Heart left ventricle (tissue), 16 donors: ENCODE measurements around the gene SEC14L5. TPM values are rescaled to one million over a fixed set of nuclear protein-coding genes. Genes with fewer than 3 reads are reported as not detected.

ENCODE experiments used
- ATAC-seq, 4 donors: fragments of 200-7000 bp; cut with Tn5 transposase; one replicate each; pipeline ENCODE4 v1.9.1; 2020 to 2022; ENCODE audit warnings: moderate library complexity in 4 of 4, mild to moderate bottlenecking in 3 of 4, moderate number of reproducible peaks in 1 of 4
- DNase-seq, 5 donors: peaks; one replicate each; pipeline ENCODE4 v3.0.0-alpha.2; 2020
- H3K27ac ChIP-seq, 12 donors: fragments of 200-600 bp; sonication (generic) in 4 of 12; one replicate each; pipeline versions ENCODE4 v1.5.0 to v1.8.0; 2016 to 2022; ENCODE audit warnings: mild to moderate bottlenecking in 2 of 12
- H3K27me3 ChIP-seq, 9 donors: fragments of 200-600 bp; sonication (generic) in 2 of 9; one replicate each; pipeline versions ENCODE4 v1.5.1 to v1.8.0; 2016 to 2022; ENCODE audit warnings: mild to moderate bottlenecking in 3 of 9
- H3K36me3 ChIP-seq, 9 donors: fragments of 200-600 bp; sonication (generic) in 2 of 9; one replicate each; pipeline versions ENCODE4 v1.5.0 to v1.8.0; 2018 to 2022; ENCODE audit warnings: mild to moderate bottlenecking in 2 of 9
- H3K4me1 ChIP-seq, 12 donors: fragments of 200-600 bp; sonication (generic) in 4 of 12; one replicate each; pipeline versions ENCODE4 v1.5.0 to v1.8.0; 2016 to 2022; ENCODE audit warnings: mild to moderate bottlenecking in 3 of 12
- H3K4me3 ChIP-seq, 12 donors: fragments of 200-600 bp; sonication (generic) in 4 of 12; one replicate each; pipeline versions ENCODE4 v1.5.0 to v1.8.0; 2017 to 2022; ENCODE audit warnings: mild to moderate bottlenecking in 9 of 12, moderate library complexity in 4 of 12
- H3K9me3 ChIP-seq, 12 donors: fragments of 200-600 bp; sonication (generic) in 4 of 12; one replicate each; pipeline versions ENCODE4 v1.5.0 to v1.8.0; 2016 to 2022; ENCODE audit warnings: mild to moderate bottlenecking in 1 of 12
- POLR2A ChIP-seq, 2 donors: fragments of 450-650 bp; IDR thresholded peaks; one replicate each; pipeline ENCODE4 v1.6.1; 2017; ENCODE audit warnings: antibody characterized with exemption in 2 of 2, mild to moderate bottlenecking in 2 of 2, moderate library complexity in 2 of 2
- WGBS, 4 donors: extraction: QIAGEN DNeasy Blood & Tissue Kit in 2 of 4; methylation state at CpG; one replicate each; pipeline versions ENCODE4 v1.1.5 to v1.1.7; 2013 to 2018; 5-methylcytosine and 5-hydroxymethylcytosine counted together
- intact Hi-C, 10 donors: fragments of 100-400 bp; cut with DNase I; formaldehyde crosslinking; loops; one replicate each; pipeline versions ENCODE4 v1.11.1 to v1.14.2; 2022
- polyA plus RNA-seq, 2 donors: library from polyadenylated mRNA; stranded (reverse); fragments of 200-250 nt; gene quantifications; one replicate each; pipeline ENCODE4 v1.2.3, GENCODE V29; 2013
- total RNA-seq, 9 donors: library from RNA; depleted of rRNA in 2 of 9; stranded (reverse); fragments of >200 nt in 2 of 9; fragmentation: NEBNext Ultra II Directional in 3 of 9; extraction: Animal tissue kit (Norgen Biotek cat#: 25700) in 3 of 9; gene quantifications; one replicate each; pipeline versions ENCODE4 v1.1.0 to v1.2.4, GENCODE V29; 2016 to 2023
- TF ChIP-seq, protein P1 (sequence below), 12 donors: fragments of 200-600 bp; sonication (generic) in 4 of 12; IDR thresholded peaks; one replicate each; pipeline versions ENCODE4 v1.5.0 to v1.8.0; 2018 to 2022; ENCODE audit warnings: antibody characterized with exemption in 12 of 12, mild to moderate bottlenecking in 5 of 12
- donor health status: ischemic (EF 13 %, LVEDD 7.1; RV severe dilation, severe dysfunction).
- donor health status: healthy with polysubstance abuse.
- donor health status: DM: no; HTN: yes; CAD: no.
- donor health status: DM: no; HTN: no; CAD: no.
- donor health status: ischemic (EF 25% LVEDD 6.9; RV normal size, moderate dysfunction).
- donor health status: ischemic (EF 25% LVEDD 5.7; RV mildly dilated, moderate dysfunction).
- donor health status: healthy.
- donor health status: DM: yes; HTN: yes; CAD: no.
- donor health status: ischemic (EF 35%, LVEDD 5.7; RV mildly dilated, moderate dysfunction).
- donor health status: nonischemic (EF 11% LVEDD 7.7; RV severe dilation, severe dysfunction).
- donor health status: DM: yes; HTN: yes; CAD: no.
- donor health status: PGD.
- donor health status: ischemic (EF 29% LVEDD 5.4; RV normal size, mild dysfunction).
- donor health status: nonischemic (EF 23%, LVEDD 6.1; RV moderate dilation, normal function).

Gene SEC14L5
- total and polyA plus RNA-seq, 11 donors: 0.11 to 25.4 (median 5.7) TPM

DNA sequence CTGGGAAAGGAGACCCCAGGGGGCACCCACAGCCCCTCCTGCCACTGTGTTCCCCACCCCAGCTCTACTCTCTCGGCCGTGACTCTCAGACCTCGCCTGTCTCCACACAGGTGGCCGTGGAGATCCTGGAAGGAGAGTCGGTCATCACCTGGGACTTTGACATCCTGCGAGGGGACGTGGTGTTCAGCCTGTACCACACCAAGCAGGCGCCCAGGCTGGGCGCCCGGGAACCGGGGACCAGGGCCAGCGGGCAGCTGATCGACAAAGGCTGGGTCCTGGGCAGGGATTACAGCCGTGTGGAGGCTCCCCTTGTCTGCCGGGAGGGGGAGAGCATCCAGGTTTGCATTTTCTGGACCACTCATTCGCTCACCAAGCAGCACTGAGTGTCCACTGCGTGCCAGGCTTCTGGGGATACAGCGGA lies 50.2 kb downstream of the SEC14L5 start:
- intact Hi-C loops: no loop called here
- WGBS, 4 donors: 82 to 92% (median 87%) methylated on average over 11 to 18 of the region's 18 CpGs

GRCh38 chr16:5010576-5011329 lies 52.6 kb downstream of the SEC14L5 start:
- H3K36me3 ChIP-seq: peaks cover 0 to 14% (median 0%) of the 10 kb centered on the region in 9 donors
- intact Hi-C loops: no loop called here
- no peaks in the 10 kb centered on the region for H3K27me3 ChIP-seq
- TF ChIP-seq POLR2A (IDR thresholded peaks at IDR 0.05): no peak
- TF ChIP-seq, protein P1, sequence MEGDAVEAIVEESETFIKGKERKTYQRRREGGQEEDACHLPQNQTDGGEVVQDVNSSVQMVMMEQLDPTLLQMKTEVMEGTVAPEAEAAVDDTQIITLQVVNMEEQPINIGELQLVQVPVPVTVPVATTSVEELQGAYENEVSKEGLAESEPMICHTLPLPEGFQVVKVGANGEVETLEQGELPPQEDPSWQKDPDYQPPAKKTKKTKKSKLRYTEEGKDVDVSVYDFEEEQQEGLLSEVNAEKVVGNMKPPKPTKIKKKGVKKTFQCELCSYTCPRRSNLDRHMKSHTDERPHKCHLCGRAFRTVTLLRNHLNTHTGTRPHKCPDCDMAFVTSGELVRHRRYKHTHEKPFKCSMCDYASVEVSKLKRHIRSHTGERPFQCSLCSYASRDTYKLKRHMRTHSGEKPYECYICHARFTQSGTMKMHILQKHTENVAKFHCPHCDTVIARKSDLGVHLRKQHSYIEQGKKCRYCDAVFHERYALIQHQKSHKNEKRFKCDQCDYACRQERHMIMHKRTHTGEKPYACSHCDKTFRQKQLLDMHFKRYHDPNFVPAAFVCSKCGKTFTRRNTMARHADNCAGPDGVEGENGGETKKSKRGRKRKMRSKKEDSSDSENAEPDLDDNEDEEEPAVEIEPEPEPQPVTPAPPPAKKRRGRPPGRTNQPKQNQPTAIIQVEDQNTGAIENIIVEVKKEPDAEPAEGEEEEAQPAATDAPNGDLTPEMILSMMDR (IDR thresholded peaks at IDR 0.05): no peak
- H3K9me3 ChIP-seq: no peaks in the 10 kb centered on the region
- no peak overlapping the region for H3K27ac ChIP-seq
- DNase-seq (no peak), ATAC-seq (no peak)
- no peak overlapping the region for H3K4me3 ChIP-seq
- WGBS, 4 donors: 36 to 52% (median 44%) methylated on average over 4 to 15 of the region's 15 CpGs
- peaks cover 0 to 12% (median 0%) of the 10 kb centered on the region in 12 donors for H3K4me1 ChIP-seq

More for the DNA sequence above, 50.2 kb downstream of the SEC14L5 start:
- peak in 1 of 5 donors; percentile 6 for DNase-seq
- Histone ChIP-seq H3K27me3 (no peaks in the 10 kb centered on the region), H3K27ac (no peak overlapping the region), H3K36me3 (peaks cover 0 to 14% (median 0%) of the 10 kb centered on the region in 9 donors), H3K9me3 (no peaks in the 10 kb centered on the region), H3K4me1 (peaks cover 0 to 13% (median 0%) of the 10 kb centered on the region in 12 donors), H3K4me3 (no peak overlapping the region)
- no peak for ATAC-seq
- no peak for TF ChIP-seq POLR2A (IDR thresholded peaks at IDR 0.05)
- TF ChIP-seq, protein P1 (IDR thresholded peaks at IDR 0.05): no peak

DNA sequence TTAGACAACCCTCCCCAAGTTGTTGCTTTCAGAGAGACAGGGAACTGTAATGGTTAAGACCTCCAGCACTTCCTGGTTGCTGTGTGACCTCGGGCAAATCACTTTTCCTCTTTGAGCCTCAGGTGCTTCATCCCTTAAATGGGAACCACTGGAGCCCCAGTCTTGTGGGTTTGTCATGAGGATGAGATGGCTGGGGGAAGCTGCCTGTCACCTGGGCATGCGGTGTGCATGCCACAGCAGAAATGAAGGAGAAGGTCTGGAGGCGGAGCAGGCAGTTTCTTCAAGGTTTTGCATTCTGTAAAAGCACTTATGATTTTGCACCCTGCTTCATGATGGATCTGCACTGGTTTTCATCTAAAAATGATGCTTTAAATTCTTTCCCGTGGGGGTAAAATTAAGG lies 53.5 kb downstream of the SEC14L5 start:
- WGBS, 4 donors: 68 to 76% (median 71%) methylated on average over 4 of the region's 4 CpGs

GRCh38 chr16:5012887-5013286 lies 54.8 kb downstream of the SEC14L5 start:
- no peak overlapping the region for H3K4me3 ChIP-seq
- H3K9me3 ChIP-seq: no peaks in the 10 kb centered on the region
- no peak overlapping the region for H3K27ac ChIP-seq
- H3K27me3 ChIP-seq: no peaks in the 10 kb centered on the region
- WGBS, 4 donors: 67 to 81% (median 75%) methylated on average over 6 of the region's 6 CpGs
- ATAC-seq (no peak), DNase-seq (no peak)
- TF ChIP-seq POLR2A (IDR thresholded peaks at IDR 0.05): no peak
- TF ChIP-seq, protein P1 (IDR thresholded peaks at IDR 0.05): no peak
- peaks cover 0 to 14% (median 0%) of the 10 kb centered on the region in 9 donors for H3K36me3 ChIP-seq
- no peaks in the 10 kb centered on the region for H3K4me1 ChIP-seq
- intact Hi-C loops: no loop called here

More for the DNA sequence above, 53.5 kb downstream of the SEC14L5 start:
- H3K4me1 ChIP-seq: peaks cover 0 to 3% (median 0%) of the 10 kb centered on the region in 12 donors
- no peaks in the 10 kb centered on the region for H3K9me3 ChIP-seq
- intact Hi-C loops: no loop called here
- H3K36me3 ChIP-seq: peaks cover 0 to 14% (median 0%) of the 10 kb centered on the region in 9 donors
- no peak for ATAC-seq
- H3K4me3 ChIP-seq: no peak overlapping the region
- no peaks in the 10 kb centered on the region for H3K27me3 ChIP-seq
- H3K27ac ChIP-seq: no peak overlapping the region
- no peak for TF ChIP-seq POLR2A (IDR thresholded peaks at IDR 0.05)
- TF ChIP-seq, protein P1 (IDR thresholded peaks at IDR 0.05): no peak
- no peak for DNase-seq
